ENCODE results near the gene RAPH1.

RAPH1 gene

GRCh38 chr2:203461746-203462145 is 73.4 kb downstream of the RAPH1 start:
- H3K27ac ChIP-seq = no peak overlapping the region
- TF ChIP-seq ZFX (IDR thresholded peaks at IDR 0.05) = no peak
- TF ChIP-seq, protein P1, sequence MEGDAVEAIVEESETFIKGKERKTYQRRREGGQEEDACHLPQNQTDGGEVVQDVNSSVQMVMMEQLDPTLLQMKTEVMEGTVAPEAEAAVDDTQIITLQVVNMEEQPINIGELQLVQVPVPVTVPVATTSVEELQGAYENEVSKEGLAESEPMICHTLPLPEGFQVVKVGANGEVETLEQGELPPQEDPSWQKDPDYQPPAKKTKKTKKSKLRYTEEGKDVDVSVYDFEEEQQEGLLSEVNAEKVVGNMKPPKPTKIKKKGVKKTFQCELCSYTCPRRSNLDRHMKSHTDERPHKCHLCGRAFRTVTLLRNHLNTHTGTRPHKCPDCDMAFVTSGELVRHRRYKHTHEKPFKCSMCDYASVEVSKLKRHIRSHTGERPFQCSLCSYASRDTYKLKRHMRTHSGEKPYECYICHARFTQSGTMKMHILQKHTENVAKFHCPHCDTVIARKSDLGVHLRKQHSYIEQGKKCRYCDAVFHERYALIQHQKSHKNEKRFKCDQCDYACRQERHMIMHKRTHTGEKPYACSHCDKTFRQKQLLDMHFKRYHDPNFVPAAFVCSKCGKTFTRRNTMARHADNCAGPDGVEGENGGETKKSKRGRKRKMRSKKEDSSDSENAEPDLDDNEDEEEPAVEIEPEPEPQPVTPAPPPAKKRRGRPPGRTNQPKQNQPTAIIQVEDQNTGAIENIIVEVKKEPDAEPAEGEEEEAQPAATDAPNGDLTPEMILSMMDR (conservative IDR thresholded peaks at IDR 0.05) = no peak

DNA sequence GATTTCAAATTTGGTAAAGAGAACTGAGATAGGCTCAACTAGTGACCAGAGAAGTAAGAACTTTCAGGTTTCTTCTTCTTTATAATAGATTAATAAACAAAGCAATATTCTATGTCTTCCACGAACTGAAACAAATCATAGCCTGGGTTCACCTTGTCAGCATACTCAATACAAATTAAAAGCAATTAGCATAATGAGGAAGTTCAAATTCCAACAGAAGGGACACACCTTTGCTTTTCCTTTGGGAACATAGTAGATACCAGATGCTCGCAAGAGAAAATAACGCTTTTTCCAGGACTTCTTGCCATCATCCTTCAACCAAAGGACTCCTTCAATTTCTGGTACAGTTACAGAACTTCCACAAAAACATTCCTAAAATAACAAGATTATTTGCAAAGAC is 79.9 kb downstream of the RAPH1 start:
- H3K27ac ChIP-seq = no peak overlapping the region
- TF ChIP-seq, protein P1 (conservative IDR thresholded peaks at IDR 0.05) = no peak
- TF ChIP-seq ZFX (IDR thresholded peaks at IDR 0.05) = no peak

GRCh38 chr2:203453858-203454451 is 81.1 kb downstream of the RAPH1 start:
- no peak overlapping the region for H3K27ac ChIP-seq
- TF ChIP-seq, protein P1 (conservative IDR thresholded peaks at IDR 0.05) = peak; percentile 83
- TF ChIP-seq ZFX (IDR thresholded peaks at IDR 0.05) = no peak

GRCh38 chr2:203451689-203452088 is 83.4 kb downstream of the RAPH1 start:
- no peak overlapping the region for H3K27ac ChIP-seq
- no peak for TF ChIP-seq ZFX (IDR thresholded peaks at IDR 0.05)

- TF ChIP-seq, protein P1 (conservative IDR thresholded peaks at IDR 0.05) = no peak
- no peak for TF ChIP-seq ZFX (IDR thresholded peaks at IDR 0.05)
- H3K27ac ChIP-seq = no peak overlapping the region
Measured at GRCh38 chr2:203451011-203451410, 84.1 kb downstream of the RAPH1 start.

DNA sequence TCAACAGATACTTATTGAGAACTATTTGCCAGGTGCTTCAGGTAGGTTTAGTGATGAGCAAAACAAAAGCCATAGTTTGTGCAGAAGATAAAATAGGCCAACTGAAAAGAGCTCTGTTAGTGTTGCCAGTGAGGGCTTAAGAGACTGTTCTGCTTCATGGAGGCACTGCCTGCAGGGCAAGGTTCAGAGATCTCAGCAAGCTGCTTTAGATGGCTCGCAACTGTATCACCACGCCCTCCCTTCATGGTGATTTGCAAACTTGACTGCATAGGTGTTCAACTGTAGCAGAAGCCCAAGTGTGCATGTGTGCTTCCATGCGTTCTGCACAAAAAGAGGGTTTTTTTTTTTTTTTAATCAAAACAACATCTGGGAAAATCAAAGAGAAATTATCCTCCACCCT is 84.5 kb downstream of the RAPH1 start:
- TF ChIP-seq, protein P1 (conservative IDR thresholded peaks at IDR 0.05) = no peak
- no peak for TF ChIP-seq ZFX (IDR thresholded peaks at IDR 0.05)
- no peak overlapping the region for H3K27ac ChIP-seq

- TF ChIP-seq, protein P1 (conservative IDR thresholded peaks at IDR 0.05) = no peak
- TF ChIP-seq ZFX (IDR thresholded peaks at IDR 0.05) = no peak
- no peak overlapping the region for H3K27ac ChIP-seq
Measured at GRCh38 chr2:203446780-203447179, 88.3 kb downstream of the RAPH1 start.

DNA sequence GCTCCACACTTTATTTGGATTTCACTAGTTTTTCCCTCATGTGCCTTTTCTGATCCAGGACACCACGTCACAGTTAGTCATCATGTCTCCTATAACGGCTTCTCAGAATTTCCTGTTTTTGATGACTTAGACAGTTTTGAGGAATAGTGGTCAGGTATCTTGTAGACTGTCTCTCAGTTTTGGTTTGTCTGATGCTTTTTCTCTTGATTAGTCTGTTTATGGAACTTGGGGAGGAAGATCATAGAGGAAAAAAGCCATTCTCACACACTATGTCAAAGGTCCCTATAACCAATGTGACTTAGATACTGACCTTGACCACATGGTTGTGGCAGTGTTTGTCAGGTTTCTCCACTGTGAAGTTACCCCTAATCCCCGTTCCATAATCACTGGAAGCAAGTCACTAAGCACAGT is 89.0 kb downstream of the RAPH1 start:
- no peak overlapping the region for H3K27ac ChIP-seq
- TF ChIP-seq, protein P1 (conservative IDR thresholded peaks at IDR 0.05) = no peak
- TF ChIP-seq ZFX (IDR thresholded peaks at IDR 0.05) = no peak

Data from C4-2B (cell line).